ENCODE results near the gene NUDT2.

DNA sequence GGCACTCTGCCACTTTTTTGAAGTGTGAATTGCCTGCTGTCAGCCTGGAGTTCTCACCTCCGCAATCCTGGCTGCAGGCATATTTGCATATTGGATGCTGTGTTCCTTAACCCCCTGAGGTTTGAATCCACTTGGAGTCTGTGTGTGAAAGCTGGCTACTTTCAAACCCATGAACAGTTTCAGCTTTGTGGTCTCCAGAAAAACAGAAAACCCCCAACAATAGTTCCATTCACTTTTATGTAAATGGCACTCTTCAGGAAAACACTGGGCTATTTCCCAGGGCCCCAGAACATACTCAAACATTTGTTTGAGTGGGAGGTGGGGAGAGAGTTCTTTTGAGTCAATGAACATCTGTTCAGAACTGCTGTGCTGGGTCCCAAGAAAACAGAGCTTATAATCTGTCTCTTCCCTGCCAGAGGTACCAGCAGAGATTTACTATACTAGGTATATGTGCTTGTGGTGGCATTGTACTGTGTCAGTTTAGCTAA is 5.0 kb downstream of the NUDT2 start:
- TF ChIP-seq, protein P1, sequence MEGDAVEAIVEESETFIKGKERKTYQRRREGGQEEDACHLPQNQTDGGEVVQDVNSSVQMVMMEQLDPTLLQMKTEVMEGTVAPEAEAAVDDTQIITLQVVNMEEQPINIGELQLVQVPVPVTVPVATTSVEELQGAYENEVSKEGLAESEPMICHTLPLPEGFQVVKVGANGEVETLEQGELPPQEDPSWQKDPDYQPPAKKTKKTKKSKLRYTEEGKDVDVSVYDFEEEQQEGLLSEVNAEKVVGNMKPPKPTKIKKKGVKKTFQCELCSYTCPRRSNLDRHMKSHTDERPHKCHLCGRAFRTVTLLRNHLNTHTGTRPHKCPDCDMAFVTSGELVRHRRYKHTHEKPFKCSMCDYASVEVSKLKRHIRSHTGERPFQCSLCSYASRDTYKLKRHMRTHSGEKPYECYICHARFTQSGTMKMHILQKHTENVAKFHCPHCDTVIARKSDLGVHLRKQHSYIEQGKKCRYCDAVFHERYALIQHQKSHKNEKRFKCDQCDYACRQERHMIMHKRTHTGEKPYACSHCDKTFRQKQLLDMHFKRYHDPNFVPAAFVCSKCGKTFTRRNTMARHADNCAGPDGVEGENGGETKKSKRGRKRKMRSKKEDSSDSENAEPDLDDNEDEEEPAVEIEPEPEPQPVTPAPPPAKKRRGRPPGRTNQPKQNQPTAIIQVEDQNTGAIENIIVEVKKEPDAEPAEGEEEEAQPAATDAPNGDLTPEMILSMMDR (IDR thresholded peaks at IDR 0.05), result no peak
- no peak for TF ChIP-seq POLR2A (IDR thresholded peaks at IDR 0.05)
